ENCODE results near the gene MYO9B. TPM values are rescaled to one million over a fixed set of nuclear protein-coding genes. Genes with fewer than 3 reads are reported as not detected.

Gene MYO9B
- total and polyA plus RNA-seq, 5 experiments from 2014 or later: 3.3 to 171 (median 22.3) TPM

DNA sequence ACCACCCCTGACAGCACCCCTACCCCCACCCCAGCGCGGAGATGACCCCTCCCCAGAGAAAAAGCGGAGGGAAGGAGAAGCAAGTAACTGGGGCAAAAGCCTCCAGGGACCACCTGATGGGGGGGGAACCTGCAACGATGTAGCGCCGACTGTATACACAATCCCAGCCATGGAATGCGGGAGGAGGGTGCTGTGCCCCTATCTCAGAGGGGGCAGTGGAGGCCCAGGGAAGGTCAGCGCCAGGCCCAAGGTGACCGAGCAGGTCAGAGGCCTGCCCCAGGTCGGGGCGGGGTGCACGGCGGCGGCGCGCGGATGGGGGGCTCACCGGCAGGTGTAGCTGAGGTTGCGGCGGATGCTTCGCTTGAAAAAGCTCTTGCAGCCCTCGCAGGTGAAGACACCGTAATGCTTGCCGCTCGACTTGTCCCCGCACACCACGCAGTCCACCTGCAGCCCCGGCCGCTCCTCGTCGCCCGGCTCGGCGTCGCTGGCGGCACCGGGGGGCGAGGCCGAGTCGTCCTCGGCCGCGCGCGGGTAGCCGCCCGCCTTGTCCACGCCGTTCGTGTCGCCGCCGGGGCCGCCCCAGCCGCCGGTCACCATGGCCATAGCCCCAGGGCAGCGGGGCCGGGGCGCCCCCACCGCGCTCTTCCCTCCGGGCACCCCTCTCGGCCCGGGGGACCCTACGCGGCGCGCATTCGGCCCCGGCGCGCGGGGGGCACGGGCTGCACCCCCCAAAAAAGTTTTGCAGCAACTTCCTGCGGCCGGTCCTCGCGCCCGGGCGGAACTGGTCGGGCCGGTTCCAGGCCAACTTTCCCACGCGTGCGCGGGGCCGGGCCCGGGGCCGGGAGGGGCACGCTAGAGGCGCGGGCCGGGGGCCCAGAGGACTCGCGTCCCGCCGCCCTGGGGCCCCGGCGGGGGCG is 169.3 kb downstream of the MYO9B start:
- Mint-ChIP-seq H3K27ac (no peak overlapping the region), H3K4me1 (peaks cover 4 to 20% (median 9%) of the 10 kb centered on the region in 4 donors), H3K27me3 (peaks cover 0 to 4% (median 0%) of the 10 kb centered on the region in 5 donors), H3K36me3 (no peaks in the 10 kb centered on the region), H3K4me3 (peak overlapping the region in 9 of 10 donors; percentile 33 to 78 (median 60)), H3K9me3 (no peaks in the 10 kb centered on the region)
- ATAC-seq (peak; percentile 33 to 39), DNase-seq (peak in 2 of 10 donors; percentile 30 to 37)
- POLR2A ChIA-PET: interaction anchor here (0.6 to 2.6 kb wide), 2 partner anchors 10 to 30 kb away, joined by 3 to 9 read pairs; partner anchors contain the start of gene USE1

DNA sequence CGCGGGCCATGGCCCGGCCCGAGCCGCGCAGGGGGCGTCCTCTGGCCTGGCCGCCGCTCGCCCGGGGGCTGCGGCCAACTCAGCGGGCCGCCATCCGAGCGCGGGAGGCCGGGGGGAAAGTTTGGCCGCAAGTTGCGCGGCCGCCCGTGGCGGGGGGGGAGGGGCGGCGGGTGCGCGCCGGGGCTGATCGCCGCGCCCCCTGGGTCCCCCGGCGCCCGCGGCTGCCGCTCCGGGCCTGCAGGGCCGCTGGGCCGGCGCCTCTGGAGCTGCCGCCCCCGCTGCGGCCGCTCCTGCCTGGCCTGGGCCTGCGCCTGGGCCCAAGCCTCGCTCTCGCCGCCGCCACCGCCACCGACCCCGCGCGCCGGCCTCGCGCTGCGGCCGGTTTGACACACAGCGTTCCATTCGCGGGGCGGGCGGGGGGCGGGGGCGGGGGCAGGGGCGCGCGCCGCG is 170.0 kb downstream of the MYO9B start, which contains the start of gene NR2F6:
Gene NR2F6, minus strand, starts transcription at position 385 of the 450 bp plus-strand sequence. CDS start 699 bp downstream, outside the sequence.
- Mint-ChIP-seq H3K36me3 (no peaks in the 10 kb centered on the region), H3K27me3 (peaks cover 0 to 4% (median 0%) of the 10 kb centered on the region in 5 donors), H3K4me3 (peak within 1 kb of the TSS; percentile 74 to 93 (median 88)), H3K27ac (peak within 1 kb of the TSS in 6 of 10 donors; percentile 40 to 91 (median 72)), H3K4me1 (peaks cover 4 to 20% (median 9%) of the 10 kb centered on the region in 4 donors), H3K9me3 (no peaks in the 10 kb centered on the region)
- POLR2A ChIA-PET: interaction anchor here (1.8 to 2.6 kb wide), 2 partner anchors 11 to 61 kb away, joined by 4 to 9 read pairs; no protein-coding TSS in a partner anchor
- peak in 1 of 2 donors; percentile 35 for ATAC-seq
- no peak for DNase-seq

DNA sequence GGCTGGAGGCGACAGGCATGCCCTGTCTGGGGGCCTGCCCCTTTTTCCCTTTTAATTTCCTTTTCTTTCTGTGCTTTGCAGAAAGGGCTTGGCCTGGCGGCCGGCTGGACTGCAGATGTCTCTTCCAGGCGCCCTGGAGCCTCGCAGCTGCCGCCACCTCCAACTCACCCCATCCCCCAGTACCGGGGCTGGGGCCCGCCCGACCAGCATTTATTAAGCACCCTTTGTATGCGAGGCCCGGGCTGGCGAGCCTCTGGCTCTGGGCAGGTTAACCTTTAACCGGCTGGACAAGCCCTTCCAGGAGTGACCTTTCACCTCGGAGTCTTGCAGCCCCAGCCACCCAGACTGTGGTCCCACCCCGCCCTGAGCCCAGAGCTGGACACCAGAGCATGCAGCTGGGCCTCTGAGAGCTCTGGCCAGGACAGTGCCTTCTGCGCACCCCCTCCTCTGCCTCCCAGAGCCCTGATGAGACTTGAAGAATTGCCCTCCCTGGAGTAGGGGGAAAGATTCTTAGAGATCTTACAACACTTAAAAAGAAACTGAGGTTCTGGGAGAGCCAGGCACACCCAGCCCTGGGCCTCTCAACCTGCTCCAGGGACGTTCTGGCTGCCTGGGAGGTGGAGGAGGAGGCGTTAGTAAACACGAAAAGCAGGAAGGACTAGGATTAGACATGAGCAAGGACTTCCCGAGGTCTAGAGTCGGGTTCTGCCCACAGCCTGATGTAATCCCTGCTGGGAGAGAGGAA is 171.3 kb downstream of the MYO9B start:
- ATAC-seq: no peak
- POLR2A ChIA-PET: interaction anchor here (1.8 kb wide), 1 partner anchor 62 kb away, joined by 4 read pairs; no protein-coding TSS in a partner anchor
- no peaks in the 10 kb centered on the region for H3K36me3 Mint-ChIP-seq
- H3K4me1 Mint-ChIP-seq: peaks cover 4 to 20% (median 8%) of the 10 kb centered on the region in 4 donors
- no peak for DNase-seq
- no peaks in the 10 kb centered on the region for H3K9me3 Mint-ChIP-seq
- H3K27me3 Mint-ChIP-seq: peaks cover 0 to 4% (median 0%) of the 10 kb centered on the region in 5 donors
- H3K4me3 Mint-ChIP-seq: peak overlapping the region; percentile 53 to 93 (median 85)
- H3K27ac Mint-ChIP-seq: peak overlapping the region in 4 of 10 donors; percentile 34 to 91 (median 46)

DNA sequence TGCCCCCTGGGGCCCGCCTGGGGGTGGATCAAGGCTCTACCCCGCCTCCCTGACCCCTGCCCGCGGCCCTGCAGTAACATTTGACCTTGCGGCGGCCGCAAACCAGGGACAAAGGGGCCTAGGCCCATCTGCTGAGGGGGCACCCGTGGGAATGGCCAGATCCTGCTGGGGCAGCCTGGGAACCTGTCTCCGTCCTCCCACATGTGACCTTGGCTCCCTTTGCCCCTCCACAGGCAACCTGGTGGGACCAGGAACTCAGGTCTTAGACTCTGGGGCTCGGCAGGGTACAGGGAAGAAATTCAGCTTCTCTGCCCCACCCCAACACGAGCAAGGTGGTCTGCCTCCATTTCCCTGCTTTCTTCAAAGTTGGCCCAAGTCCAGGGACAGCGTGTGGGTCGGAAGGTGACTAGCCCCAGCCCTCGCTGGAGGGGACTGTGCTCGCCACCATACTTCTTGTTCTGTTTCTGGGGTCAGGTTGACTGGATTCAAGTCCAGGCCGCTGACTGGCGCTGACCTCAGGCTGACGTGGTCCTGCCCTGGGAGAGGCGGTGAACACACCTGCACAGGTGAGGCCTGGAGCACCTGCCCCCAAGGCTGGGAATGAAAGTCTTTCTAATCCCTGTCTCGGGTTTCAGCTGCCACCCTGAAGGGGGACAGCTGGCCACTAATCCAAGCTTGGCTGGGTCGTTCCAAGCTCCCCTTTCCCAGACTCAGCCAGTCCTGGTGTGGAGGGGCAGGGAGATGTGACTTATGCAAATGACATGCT is 172.6 kb downstream of the MYO9B start:
- ATAC-seq: no peak
- H3K4me3 Mint-ChIP-seq: peak overlapping the region in 2 of 10 donors; percentile 28 to 52
- POLR2A ChIA-PET: interaction anchor here (1.3 kb wide), 1 partner anchor 172 kb away, joined by 3 read pairs; no protein-coding TSS in a partner anchor
- H3K9me3 Mint-ChIP-seq: no peaks in the 10 kb centered on the region
- no peaks in the 10 kb centered on the region for H3K36me3 Mint-ChIP-seq
- peaks cover 3 to 14% (median 6%) of the 10 kb centered on the region in 4 donors for H3K4me1 Mint-ChIP-seq
- no peak for DNase-seq
- no peak overlapping the region for H3K27ac Mint-ChIP-seq
- H3K27me3 Mint-ChIP-seq: peaks cover 0 to 4% (median 0%) of the 10 kb centered on the region in 5 donors

DNA sequence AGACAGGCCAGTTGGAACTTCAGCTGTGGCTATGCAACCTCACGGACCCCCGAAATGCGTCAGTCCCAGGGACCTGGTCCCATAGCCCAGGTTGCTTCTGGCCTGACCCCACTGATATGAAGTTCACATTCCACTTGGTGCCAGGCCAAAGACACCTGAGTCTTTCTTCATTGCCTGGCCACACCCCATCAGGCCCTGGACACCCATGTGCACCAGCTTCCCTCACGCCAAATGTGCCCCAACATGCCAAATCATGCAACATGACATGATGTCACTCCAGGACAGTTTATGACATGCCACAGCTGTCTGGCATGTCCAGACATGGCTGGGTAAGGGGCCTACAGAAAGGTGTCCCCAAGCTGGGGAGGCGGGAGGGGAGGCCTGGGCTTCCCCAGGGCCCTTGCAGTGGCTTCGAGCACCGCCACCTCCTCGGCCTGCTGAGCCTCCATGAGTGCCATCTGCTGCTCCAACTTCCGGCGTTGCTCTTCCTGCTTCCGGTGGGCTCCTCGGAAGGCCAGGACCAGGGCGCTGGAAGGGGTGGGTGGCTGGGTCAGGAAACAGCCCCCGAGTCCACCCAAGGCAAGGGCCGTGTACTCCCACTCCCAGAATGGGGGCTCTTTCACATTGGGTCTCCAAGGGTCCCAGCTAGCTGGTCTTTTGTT is 174.4 kb downstream of the MYO9B start:
- ATAC-seq (no peak), DNase-seq (no peak)
- no peaks in the 10 kb centered on the region for H3K36me3 Mint-ChIP-seq
- peaks cover 0 to 4% (median 0%) of the 10 kb centered on the region in 5 donors for H3K27me3 Mint-ChIP-seq
- no peaks in the 10 kb centered on the region for H3K9me3 Mint-ChIP-seq
- H3K4me3 Mint-ChIP-seq: peak overlapping the region in 1 of 10 donors; percentile 4
- H3K4me1 Mint-ChIP-seq: peaks cover 2 to 14% (median 6%) of the 10 kb centered on the region in 4 donors
- POLR2A ChIA-PET: interaction anchor here (0.6 kb wide), 1 partner anchor 45 kb away, joined by 3 read pairs; no protein-coding TSS in a partner anchor
- peak overlapping the region in 1 of 10 donors; percentile 34 for H3K27ac Mint-ChIP-seq

DNA sequence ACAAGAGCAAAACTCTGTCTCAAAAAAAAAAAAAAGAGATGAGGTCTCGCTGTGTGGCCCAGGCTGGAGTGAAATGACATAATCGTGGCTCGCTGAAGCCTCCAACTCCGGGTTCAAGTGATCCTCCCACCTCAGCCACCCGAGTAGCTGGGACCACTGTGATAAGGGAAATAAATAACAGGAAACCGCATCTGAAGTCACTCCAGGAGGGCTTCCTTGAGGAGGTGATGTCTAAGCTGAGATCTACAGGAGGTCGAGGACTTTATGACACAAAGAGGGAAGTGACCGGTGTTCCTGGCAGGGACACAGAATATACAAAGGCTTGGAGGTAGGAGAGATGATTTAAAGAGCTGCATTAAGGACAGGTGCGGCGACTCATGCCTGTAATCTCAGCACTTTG is 179.1 kb downstream of the MYO9B start:
- no peak for ATAC-seq
- POLR2A ChIA-PET: interaction anchor here (0.6 kb wide), 2 partner anchors 10 to 622 kb away, joined by 3 to 5 read pairs; partner anchors contain the start of gene USHBP1
- Mint-ChIP-seq H3K36me3 (no peaks in the 10 kb centered on the region), H3K27ac (no peak overlapping the region), H3K4me3 (no peak overlapping the region), H3K4me1 (no peaks in the 10 kb centered on the region), H3K9me3 (no peaks in the 10 kb centered on the region), H3K27me3 (no peaks in the 10 kb centered on the region)
- no peak for DNase-seq

DNA sequence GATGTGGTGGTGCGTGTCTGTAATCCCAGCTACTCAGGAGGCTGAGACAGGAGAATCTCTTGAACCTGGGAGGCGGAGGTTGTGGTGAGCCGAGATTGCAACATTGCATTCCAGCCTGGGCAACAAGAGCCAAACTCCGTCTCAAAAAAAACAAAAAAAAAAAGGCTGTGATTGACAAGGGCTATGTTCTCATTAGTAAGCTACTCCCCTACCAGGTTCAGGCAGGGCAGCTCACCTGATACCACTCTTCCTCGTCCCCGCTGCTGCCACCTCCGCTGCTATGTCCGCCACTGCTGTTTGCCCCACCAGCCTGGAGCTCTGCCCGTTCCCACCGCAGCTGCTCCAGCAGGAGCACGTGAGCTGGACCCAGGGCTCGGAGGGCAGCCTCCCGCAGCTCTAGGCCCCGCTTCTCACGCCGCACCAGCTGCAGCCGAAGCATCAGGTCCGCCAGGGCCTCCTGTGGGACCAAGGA is 179.6 kb downstream of the MYO9B start:
- Mint-ChIP-seq H3K36me3 (no peaks in the 10 kb centered on the region), H3K4me3 (no peak overlapping the region), H3K27ac (no peak overlapping the region), H3K9me3 (no peaks in the 10 kb centered on the region), H3K27me3 (no peaks in the 10 kb centered on the region), H3K4me1 (no peaks in the 10 kb centered on the region)
- no peak for DNase-seq
- no peak for ATAC-seq
- POLR2A ChIA-PET: interaction anchor here (0.6 kb wide), 2 partner anchors 9 to 623 kb away, joined by 3 to 5 read pairs; partner anchors contain the start of gene USHBP1

DNA sequence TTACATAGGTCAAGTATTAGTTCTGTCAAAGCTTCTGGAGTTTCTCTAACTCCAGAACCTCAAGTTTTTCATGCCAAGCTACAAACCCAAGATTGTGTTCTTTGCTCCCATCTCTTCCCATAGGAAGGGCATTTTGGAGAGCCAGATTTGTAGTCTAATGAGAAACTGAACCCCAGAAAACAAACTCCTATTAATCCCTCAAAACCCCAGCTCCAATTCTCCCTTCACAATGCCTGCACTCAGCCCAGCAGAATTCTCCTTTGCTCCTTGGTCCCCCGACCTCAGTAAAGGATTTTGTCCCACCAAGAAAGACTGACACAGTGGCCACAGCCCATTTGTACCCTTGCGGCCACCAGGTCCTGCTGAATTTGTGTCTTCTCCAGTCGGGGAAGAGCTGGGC is 180.6 kb downstream of the MYO9B start:
- H3K36me3 Mint-ChIP-seq: no peaks in the 10 kb centered on the region
- DNase-seq: no peak
- no peak overlapping the region for H3K4me3 Mint-ChIP-seq
- POLR2A ChIA-PET: interaction anchor here (0.6 to 2.8 kb wide), 3 partner anchors 11 to 1392 kb away, joined by 3 to 10 read pairs (median 5); partner anchors contain the start of gene BABAM1
- H3K4me1 Mint-ChIP-seq: peaks cover 4 to 7% (median 5%) of the 10 kb centered on the region in 4 donors
- peaks cover 0 to 2% (median 0%) of the 10 kb centered on the region in 9 donors for H3K9me3 Mint-ChIP-seq
- peaks cover 0 to 1% (median 0%) of the 10 kb centered on the region in 5 donors for H3K27me3 Mint-ChIP-seq
- H3K27ac Mint-ChIP-seq: no peak overlapping the region
- ATAC-seq: no peak

DNA sequence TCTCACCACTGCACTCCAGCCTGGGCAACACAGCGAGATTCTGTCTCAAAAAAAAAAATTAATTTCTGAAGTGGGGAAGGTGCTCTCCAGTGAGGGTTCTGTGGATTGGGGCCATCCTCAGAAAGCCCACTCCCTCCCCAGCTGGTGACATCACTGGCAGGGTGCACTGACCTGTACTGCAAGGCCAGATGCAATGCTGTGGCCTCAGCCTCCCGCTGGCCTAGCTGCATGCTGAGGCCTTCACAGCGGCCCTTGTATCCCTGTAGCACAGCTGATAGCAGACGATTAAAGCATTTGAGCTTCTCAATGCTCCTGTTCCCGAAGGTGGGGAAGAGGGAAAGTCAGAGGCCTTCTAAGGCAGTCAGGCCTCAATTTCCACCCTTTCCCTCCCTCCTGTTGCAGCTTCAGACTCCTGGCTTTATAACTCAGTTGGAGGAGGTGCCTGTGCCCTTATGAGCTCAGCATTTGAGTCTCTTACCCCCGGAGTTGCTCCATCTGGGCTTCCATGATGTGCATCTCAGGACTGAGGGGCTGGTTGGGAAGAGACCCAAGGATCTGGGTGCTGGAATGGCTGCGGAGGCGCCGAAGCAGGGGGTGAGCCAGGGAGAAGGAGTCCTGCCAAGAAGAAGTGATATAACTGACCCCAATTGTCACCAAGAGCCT is 183.7 kb downstream of the MYO9B start:
- no peak for ATAC-seq
- no peak overlapping the region for H3K4me3 Mint-ChIP-seq
- no peak for DNase-seq
- H3K27ac Mint-ChIP-seq: no peak overlapping the region
- H3K27me3 Mint-ChIP-seq: peaks cover 0 to 1% (median 0%) of the 10 kb centered on the region in 5 donors
- no peaks in the 10 kb centered on the region for H3K36me3 Mint-ChIP-seq
- peaks cover 4 to 7% (median 5%) of the 10 kb centered on the region in 4 donors for H3K4me1 Mint-ChIP-seq
- POLR2A ChIA-PET: interaction anchor here (1.7 kb wide), 1 partner anchor 24 kb away, joined by 3 read pairs; no protein-coding TSS in a partner anchor
- H3K9me3 Mint-ChIP-seq: peaks cover 0 to 2% (median 0%) of the 10 kb centered on the region in 9 donors

DNA sequence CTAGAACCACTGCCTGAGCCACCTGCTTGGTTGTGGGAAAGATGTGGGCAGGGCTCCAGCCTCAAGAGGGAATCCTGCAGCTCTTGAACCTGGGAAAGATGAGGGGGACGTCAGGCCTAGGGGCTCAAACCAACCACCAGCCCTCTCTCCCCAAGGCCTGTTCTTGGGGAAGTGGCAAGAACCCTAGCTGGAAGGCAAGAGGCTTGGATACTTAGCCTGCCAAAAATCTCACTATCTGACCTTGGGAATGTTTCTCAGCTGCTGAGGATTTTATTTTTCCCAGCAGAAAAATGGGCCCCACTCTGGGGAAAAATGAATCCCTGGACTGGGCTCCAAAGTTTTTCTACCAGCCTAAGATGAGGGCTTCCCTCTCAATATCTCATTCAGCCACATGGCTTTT is 184.4 kb downstream of the MYO9B start:
- H3K27ac Mint-ChIP-seq: no peak overlapping the region
- DNase-seq: no peak
- peaks cover 0 to 2% (median 0%) of the 10 kb centered on the region in 9 donors for H3K9me3 Mint-ChIP-seq
- peaks cover 0 to 1% (median 0%) of the 10 kb centered on the region in 5 donors for H3K27me3 Mint-ChIP-seq
- no peak for ATAC-seq
- H3K4me1 Mint-ChIP-seq: peaks cover 6 to 12% (median 9%) of the 10 kb centered on the region in 4 donors
- H3K4me3 Mint-ChIP-seq: no peak overlapping the region
- POLR2A ChIA-PET: interaction anchor here (1.7 kb wide), 2 partner anchors 22 to 24 kb away, joined by 3 to 5 read pairs; partner anchors contain the start of gene ANKLE1
- no peaks in the 10 kb centered on the region for H3K36me3 Mint-ChIP-seq
